ENCODE results near the gene SYNPO2.
"Not testable (repeated sequence)": the region's sequence is repeated elsewhere in the genome, so short reads cannot be mapped to it uniquely, and the experiment has no call there.

Gene SYNPO2

DNA sequence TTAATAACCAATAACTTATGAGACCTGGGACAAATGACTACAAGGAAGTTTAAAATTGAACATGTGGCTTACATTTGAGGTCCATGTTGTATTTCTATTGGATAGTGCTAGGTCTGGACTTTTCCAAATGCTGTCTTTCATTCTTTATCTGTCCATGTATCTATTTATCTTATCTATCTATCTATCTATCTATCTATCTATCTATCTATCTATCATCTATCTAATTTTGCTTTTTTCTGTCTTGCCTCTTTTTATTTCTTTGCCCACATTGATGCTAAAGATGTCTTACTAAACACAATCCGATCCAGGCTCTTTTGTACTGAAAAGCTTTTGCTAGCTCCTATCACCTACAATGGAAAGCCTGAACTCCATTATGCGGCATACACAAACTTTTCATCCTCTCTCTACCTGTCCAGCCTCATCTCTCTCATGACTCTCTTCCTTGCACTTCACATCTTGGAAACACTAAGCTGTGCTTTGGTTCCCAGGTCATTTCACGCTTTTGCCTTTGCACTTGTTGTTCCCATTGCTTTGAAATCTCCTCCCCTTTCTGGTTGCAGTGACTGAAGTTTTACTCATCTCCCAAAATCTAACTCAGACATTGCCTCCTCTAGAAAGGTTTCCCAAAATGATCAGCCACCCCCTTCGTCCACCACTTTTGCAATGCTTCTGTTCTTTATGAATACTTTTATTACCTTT is 107.2 kb downstream of the SYNPO2 start:
- TF ChIP-seq, protein P1, sequence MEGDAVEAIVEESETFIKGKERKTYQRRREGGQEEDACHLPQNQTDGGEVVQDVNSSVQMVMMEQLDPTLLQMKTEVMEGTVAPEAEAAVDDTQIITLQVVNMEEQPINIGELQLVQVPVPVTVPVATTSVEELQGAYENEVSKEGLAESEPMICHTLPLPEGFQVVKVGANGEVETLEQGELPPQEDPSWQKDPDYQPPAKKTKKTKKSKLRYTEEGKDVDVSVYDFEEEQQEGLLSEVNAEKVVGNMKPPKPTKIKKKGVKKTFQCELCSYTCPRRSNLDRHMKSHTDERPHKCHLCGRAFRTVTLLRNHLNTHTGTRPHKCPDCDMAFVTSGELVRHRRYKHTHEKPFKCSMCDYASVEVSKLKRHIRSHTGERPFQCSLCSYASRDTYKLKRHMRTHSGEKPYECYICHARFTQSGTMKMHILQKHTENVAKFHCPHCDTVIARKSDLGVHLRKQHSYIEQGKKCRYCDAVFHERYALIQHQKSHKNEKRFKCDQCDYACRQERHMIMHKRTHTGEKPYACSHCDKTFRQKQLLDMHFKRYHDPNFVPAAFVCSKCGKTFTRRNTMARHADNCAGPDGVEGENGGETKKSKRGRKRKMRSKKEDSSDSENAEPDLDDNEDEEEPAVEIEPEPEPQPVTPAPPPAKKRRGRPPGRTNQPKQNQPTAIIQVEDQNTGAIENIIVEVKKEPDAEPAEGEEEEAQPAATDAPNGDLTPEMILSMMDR (IDR thresholded peaks at IDR 0.05) = no peak
- no peaks in the 10 kb centered on the region for H3K9me3 Mint-ChIP-seq
- no peak for DNase-seq
- H3K36me3 Mint-ChIP-seq (ENCODE audit: low read depth) = no peaks in the 10 kb centered on the region
- H3K4me1 Mint-ChIP-seq = no peaks in the 10 kb centered on the region
- no peak overlapping the region for H3K27ac Mint-ChIP-seq
- H3K4me3 Mint-ChIP-seq = no peak overlapping the region
- H3K27me3 Mint-ChIP-seq (ENCODE audit: low read depth, poor library complexity) = peaks cover 3% of the 10 kb centered on the region

DNA sequence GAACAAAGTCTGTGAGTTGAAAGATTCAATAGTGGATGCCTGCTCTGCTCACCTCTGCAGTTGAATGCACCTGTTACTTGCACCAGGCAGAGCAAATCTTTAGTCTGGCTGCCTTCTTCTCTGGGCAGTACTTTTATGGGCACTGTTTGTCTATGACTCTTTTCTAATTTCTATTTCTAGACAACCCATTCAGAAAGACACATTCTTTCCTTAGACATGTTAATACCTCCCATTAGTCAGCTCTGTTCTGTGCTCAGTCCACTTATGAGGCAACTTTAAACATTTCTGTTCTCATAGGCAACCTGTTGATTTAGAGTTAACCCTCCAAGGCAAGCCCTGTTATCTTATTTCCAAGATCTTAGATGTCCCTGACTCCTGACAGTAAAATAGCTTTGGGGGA is 108.9 kb downstream of the SYNPO2 start:
- H3K9me3 Mint-ChIP-seq = no peaks in the 10 kb centered on the region
- peaks cover 5% of the 10 kb centered on the region for H3K27me3 Mint-ChIP-seq (ENCODE audit: low read depth, poor library complexity)
- H3K4me3 Mint-ChIP-seq = no peak overlapping the region
- DNase-seq = no peak
- TF ChIP-seq, protein P1 (IDR thresholded peaks at IDR 0.05) = no peak
- no peaks in the 10 kb centered on the region for H3K4me1 Mint-ChIP-seq
- H3K36me3 Mint-ChIP-seq (ENCODE audit: low read depth) = no peaks in the 10 kb centered on the region
- H3K27ac Mint-ChIP-seq = no peak overlapping the region

DNA sequence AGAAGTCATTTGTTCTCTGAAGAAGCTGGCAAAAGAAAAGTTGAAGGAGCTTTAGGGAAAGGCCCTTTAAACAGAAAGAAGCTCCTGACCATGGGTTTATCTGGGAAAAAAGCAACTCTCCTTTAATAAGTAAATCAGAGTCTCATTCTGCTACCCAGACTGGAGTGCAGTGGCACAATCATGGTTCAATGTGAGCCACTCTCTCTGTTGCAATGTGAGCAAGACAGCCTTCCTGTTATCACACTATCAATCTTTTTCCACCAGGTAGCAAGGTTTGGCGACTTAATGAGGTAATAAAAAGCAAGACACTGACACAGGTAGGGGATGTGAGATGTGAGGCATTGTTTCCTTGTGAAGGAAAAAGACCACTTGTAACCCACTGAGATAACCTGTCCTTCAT is 111.3 kb downstream of the SYNPO2 start:
- Mint-ChIP-seq H3K4me1 (no peaks in the 10 kb centered on the region), H3K36me3 (ENCODE audit: low read depth) (no peaks in the 10 kb centered on the region), H3K9me3 (no peaks in the 10 kb centered on the region), H3K4me3 (no peak overlapping the region), H3K27ac (no peak overlapping the region), H3K27me3 (ENCODE audit: low read depth, poor library complexity) (peaks cover 6% of the 10 kb centered on the region)
- DNase-seq = no peak
- TF ChIP-seq, protein P1 (IDR thresholded peaks at IDR 0.05) = no peak

DNA sequence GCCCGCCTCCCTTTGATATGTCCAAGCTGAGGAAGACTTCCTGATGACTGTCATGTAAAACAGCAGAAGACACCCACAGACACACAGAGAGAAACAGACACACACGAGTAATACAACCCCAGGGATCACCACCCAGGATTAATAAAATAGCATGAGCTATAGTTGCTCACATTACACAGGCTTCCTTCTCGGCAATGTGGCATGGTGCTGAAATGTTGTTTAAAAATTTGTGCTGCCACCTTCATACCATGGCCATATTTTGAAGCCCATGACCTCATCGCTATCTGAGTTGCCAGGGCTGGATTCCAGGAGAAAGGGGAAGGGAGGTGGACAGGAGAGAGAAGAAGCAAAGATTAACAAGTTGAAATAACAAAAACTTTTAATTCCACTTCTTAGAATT is 111.7 kb downstream of the SYNPO2 start:
- no peaks in the 10 kb centered on the region for H3K4me1 Mint-ChIP-seq
- H3K27me3 Mint-ChIP-seq (ENCODE audit: low read depth, poor library complexity) = peaks cover 6% of the 10 kb centered on the region
- no peak overlapping the region for H3K27ac Mint-ChIP-seq
- TF ChIP-seq, protein P1 (IDR thresholded peaks at IDR 0.05) = no peak
- no peaks in the 10 kb centered on the region for H3K36me3 Mint-ChIP-seq (ENCODE audit: low read depth)
- no peak for DNase-seq
- H3K4me3 Mint-ChIP-seq = no peak overlapping the region
- H3K9me3 Mint-ChIP-seq = no peaks in the 10 kb centered on the region

DNA sequence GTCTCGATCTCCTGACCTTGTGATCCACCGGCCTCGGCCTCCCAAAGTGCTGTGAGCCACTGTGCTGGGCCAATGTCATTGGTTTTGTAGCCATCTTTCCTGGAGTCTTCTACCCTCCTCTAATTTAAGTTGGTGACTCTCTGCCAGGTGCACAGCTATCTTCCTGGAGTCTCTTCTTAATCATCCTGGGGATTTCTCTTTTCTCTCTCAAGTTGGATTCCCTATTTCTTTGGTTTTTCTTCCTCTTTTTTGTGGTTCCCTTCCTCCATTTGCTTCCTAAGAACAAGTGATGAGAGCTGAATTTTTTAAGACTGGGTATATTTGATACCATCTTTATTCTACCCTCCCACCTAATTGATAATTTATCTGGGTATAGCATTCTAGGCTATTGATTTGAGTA is 113.8 kb downstream of the SYNPO2 start:
- Mint-ChIP-seq H3K27ac (no peak overlapping the region), H3K4me3 (no peak overlapping the region), H3K9me3 (peaks cover 3% of the 10 kb centered on the region), H3K4me1 (no peaks in the 10 kb centered on the region), H3K36me3 (ENCODE audit: low read depth) (no peaks in the 10 kb centered on the region), H3K27me3 (ENCODE audit: low read depth, poor library complexity) (peaks cover 10% of the 10 kb centered on the region)
- no peak for DNase-seq
- TF ChIP-seq, protein P1 (IDR thresholded peaks at IDR 0.05) = no peak

DNA sequence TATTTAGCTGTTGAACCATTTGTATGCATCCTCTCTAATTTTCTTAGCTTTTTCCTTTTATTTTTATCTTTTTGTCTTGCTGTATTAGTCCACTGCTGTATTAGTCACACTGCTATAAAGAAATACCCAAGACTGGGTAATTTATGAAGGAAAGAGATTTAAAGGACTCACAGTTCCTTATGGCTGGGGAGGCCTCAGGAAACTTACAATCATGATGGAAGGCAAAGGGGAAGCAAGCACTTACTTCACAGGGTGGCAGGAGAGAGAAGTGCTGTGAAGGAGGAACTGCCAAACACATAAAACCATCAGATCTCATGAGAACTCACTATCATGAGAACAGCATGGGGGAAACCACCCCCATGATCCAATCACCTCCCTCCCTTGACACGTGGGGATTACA is 114.3 kb downstream of the SYNPO2 start:
- not testable (repeated sequence) for DNase-seq; H3K27ac Mint-ChIP-seq; H3K9me3 Mint-ChIP-seq; H3K4me1 Mint-ChIP-seq; H3K4me3 Mint-ChIP-seq; H3K36me3 Mint-ChIP-seq (ENCODE audit: low read depth); H3K27me3 Mint-ChIP-seq (ENCODE audit: low read depth, poor library complexity)

All from nephron progenitor cell (in vitro differentiated cells).